SKM-1 (cell line): ENCODE results near the gene SEMA6B.

ENCODE experiments used
- DNase-seq: peaks from one replicate; lab custom pipeline; 2025; ENCODE audit not compliant: unreplicated experiment; lab: John Stamatoyannopoulos, UW

SEMA6B gene

GRCh38 chr19:4496304-4496703, 63.2 kb downstream of the SEMA6B start:
- DNase-seq: no peak

DNA sequence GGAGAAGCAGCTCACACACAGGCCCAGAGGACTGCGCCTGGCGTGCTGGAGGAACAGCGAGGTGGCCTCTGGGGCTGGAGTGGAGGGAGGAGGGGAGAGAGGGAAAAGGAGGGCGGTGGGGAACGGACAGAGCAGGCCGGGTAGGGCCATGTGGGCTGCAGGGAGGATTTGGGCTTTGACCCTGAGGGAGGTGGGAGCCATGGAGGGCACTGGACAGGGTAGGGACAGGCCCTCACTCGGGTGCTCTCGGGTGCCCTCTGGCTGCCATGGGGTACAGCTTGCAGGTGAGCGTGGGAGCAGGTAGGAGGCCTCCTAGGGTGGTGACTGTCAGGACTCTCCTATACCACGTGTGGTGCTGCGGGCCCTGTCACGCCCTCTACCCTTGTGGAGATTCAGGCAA, 64.0 kb downstream of the SEMA6B start:
- no peak for DNase-seq

GRCh38 chr19:4494691-4495064, 64.8 kb downstream of the SEMA6B start:
- no peak for DNase-seq

GRCh38 chr19:4493929-4494690, 65.4 kb downstream of the SEMA6B start:
- no peak for DNase-seq

DNA sequence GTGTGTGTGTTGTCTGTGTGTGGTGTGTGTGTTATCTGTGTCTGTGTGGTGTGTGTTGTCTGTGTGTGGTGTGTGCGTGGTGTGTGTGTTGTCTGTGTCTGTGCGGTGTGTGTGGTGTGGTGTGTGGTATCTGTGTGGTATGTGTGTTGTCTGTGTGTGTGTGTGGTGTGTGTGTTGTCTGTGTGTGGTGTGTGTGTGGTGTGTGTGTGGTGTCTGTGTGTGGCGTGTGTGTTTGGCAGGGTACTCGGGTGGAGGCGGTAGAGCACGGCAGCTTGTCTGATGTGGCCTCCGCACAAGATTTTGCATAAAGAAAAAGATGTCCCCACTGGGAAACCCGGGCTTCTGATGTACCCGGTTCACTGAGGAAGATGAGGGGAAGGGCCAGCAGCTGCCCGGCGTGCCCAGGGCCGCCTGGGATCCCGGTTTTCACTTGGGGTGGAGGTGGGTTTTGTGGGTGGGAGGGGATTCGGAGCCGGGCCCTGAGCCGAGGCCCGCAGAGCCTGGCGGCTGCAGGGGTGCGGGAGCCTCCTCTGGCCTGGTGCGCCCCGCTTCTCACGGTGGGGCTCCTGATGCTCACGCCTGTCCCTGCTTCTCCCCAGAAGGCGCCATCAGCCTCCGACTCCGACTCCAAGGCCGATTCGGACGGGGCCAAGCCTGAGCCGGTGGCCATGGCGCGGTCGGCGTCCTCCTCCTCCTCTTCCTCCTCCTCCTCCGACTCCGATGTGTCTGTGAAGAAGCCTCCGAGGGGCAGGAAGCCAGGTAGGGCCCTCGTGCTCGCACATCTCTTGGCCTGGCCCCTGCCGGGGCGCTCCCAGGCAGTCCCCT, 66.2 kb downstream of the SEMA6B start:
- no peak for DNase-seq
